ENCODE measurements around the gene RNLS. TPM values are rescaled to one million over a fixed set of nuclear protein-coding genes. Genes with fewer than 3 reads are reported as not detected.
"Not testable (repeated sequence)": the region's sequence is repeated elsewhere in the genome, so short reads cannot be mapped to it uniquely, and the experiment has no call there.

The RNLS gene
- total RNA-seq, 1 donor from 2014 or later: 20.8 TPM

GRCh38 chr10:88297103-88297502, 286.0 kb downstream of the RNLS start:
- DNase-seq (ENCODE audit: low spot score): no peak

- no peak for DNase-seq (ENCODE audit: low spot score)
These were observed 289.4 kb downstream of the RNLS start for GRCh38 chr10:88293651-88294230.

- DNase-seq (ENCODE audit: low spot score): no peak
These were observed 290.0 kb downstream of the RNLS start for GRCh38 chr10:88293073-88293472.

- DNase-seq (ENCODE audit: low spot score): no peak
These were observed 291.0 kb downstream of the RNLS start for GRCh38 chr10:88292185-88292514.

- no peak for DNase-seq (ENCODE audit: low spot score)
These were observed 291.6 kb downstream of the RNLS start for GRCh38 chr10:88291289-88292184.

- DNase-seq (ENCODE audit: low spot score): no peak
These were observed 293.8 kb downstream of the RNLS start for GRCh38 chr10:88289342-88289741.

- no peak for DNase-seq (ENCODE audit: low spot score)
These were observed 294.6 kb downstream of the RNLS start for GRCh38 chr10:88288320-88289059.

- no peak for DNase-seq (ENCODE audit: low spot score)
These were observed 297.1 kb downstream of the RNLS start for GRCh38 chr10:88286030-88286429.

- DNase-seq (ENCODE audit: low spot score): no peak
These were observed 301.3 kb downstream of the RNLS start for GRCh38 chr10:88281592-88282347.

- no peak for DNase-seq (ENCODE audit: low spot score)
These were observed 302.6 kb downstream of the RNLS start for GRCh38 chr10:88280518-88280917.

GRCh38 chr10:88278912-88279311, 304.2 kb downstream of the RNLS start:
- DNase-seq (ENCODE audit: low spot score): no peak

GRCh38 chr10:88276945-88277344, 306.2 kb downstream of the RNLS start:
- not testable (repeated sequence) for DNase-seq (ENCODE audit: low spot score)

- no peak for DNase-seq (ENCODE audit: low spot score)
These were observed 308.8 kb downstream of the RNLS start for GRCh38 chr10:88274286-88274685.

- DNase-seq (ENCODE audit: low spot score): no peak
These were observed 309.6 kb downstream of the RNLS start for GRCh38 chr10:88273567-88273966.

GRCh38 chr10:88271761-88272543, 311.2 kb downstream of the RNLS start:
- DNase-seq (ENCODE audit: low spot score): no peak

- DNase-seq (ENCODE audit: low spot score): no peak
These were observed 312.0 kb downstream of the RNLS start for GRCh38 chr10:88270871-88271713.

GRCh38 chr10:88270061-88270808, 312.9 kb downstream of the RNLS start:
- DNase-seq (ENCODE audit: low spot score): no peak

- no peak for DNase-seq (ENCODE audit: low spot score)
These were observed 320.4 kb downstream of the RNLS start for GRCh38 chr10:88262591-88263234.

GRCh38 chr10:88261152-88261551, 322.0 kb downstream of the RNLS start:
- no peak for DNase-seq (ENCODE audit: low spot score)

Data from ureter (tissue), 1 donor.